Activated CD8-positive, alpha-beta T cell treated with anti-CD3 and anti-CD28 coated beads, Interleukin-2, amount 10 ng/mL, durations not matched to agents 7 days and 5 days (primary cell): Measurements from ENCODE around the gene DNAJB4. TPM values are rescaled to one million over a fixed set of nuclear protein-coding genes. Genes with fewer than 3 reads are reported as not detected.
A peak's percentile ranks its signal among the peaks of the same experiment; 100 is the strongest.

Source experiments
- ATAC-seq: fragments of 150-1000 bp; cut with Tn5 transposase; one replicate; pipeline ENCODE4 v1.10.0; 2021; ENCODE audit warnings: moderate library complexity
- CTCF ChIA-PET: fragments of 350-600 bp; sonication (Branson Sonifier 250); formaldehyde crosslinking; loops from one replicate; lab custom pipeline; 2021; ENCODE audit warnings: antibody characterized with exemption; lab: Charles Lee
- POLR2A ChIA-PET: fragments of 350-600 bp; sonication (Branson Sonifier 250); formaldehyde crosslinking; loops from one replicate; lab custom pipeline; 2021; ENCODE audit warnings: antibody characterized with exemption; lab: Charles Lee
- DNase-seq: peaks from one replicate; pipeline ENCODE4 v3.0.0-alpha.2; 2020
- H3K27ac Mint-ChIP-seq: one replicate; pipeline ENCODE4 v1.8.0; 2021; ENCODE audit warnings: mild to moderate bottlenecking, mixed read lengths
- H3K27me3 Mint-ChIP-seq: one replicate; pipeline ENCODE4 v1.8.0; 2021; ENCODE audit warnings: low read depth, mixed read lengths
- H3K36me3 Mint-ChIP-seq: one replicate; pipeline ENCODE4 v1.8.0; 2021; ENCODE audit warnings: low read depth, mixed read lengths
- H3K4me1 Mint-ChIP-seq: one replicate; pipeline ENCODE4 v1.8.0; 2021; ENCODE audit warnings: low read depth, mixed read lengths
- H3K4me3 Mint-ChIP-seq: one replicate; pipeline ENCODE4 v1.8.0; 2021; ENCODE audit warnings: mild to moderate bottlenecking, mixed read lengths
- H3K9me3 Mint-ChIP-seq: one replicate; pipeline ENCODE4 v1.8.0; 2022; ENCODE audit warnings: mixed read lengths; ENCODE audit not compliant: insufficient read depth
- total RNA-seq, 2 experiments: library from RNA; stranded (reverse); gene quantifications; one replicate each; pipeline ENCODE4 v1.2.3, GENCODE V29; 2021

Gene DNAJB4
- 10 to 100 TPM in 1 of 2 experiments, 1 to 10 TPM in 1; 9.4 to 10.5 TPM for total RNA-seq

- ATAC-seq: peak; percentile 98
- H3K27me3 Mint-ChIP-seq: no peaks in the 10 kb centered on the region
- peaks cover 35% of the 10 kb centered on the region for H3K4me1 Mint-ChIP-seq
- H3K4me3 Mint-ChIP-seq: peak within 1 kb of the TSS; percentile 93
- no peaks in the 10 kb centered on the region for H3K9me3 Mint-ChIP-seq
- ChIA-PET POLR2A (interaction anchor here (0.6 to 7.4 kb wide), 38 partner anchors 9 to 646 kb away, joined by 3 to 317 read pairs (median 4); partner anchors contain the start of genes FUBP1, GIPC2, IFI44L and MIGA1), CTCF (interaction anchor here (0.7 to 5.8 kb wide), 12 partner anchors 9 to 615 kb away, joined by 3 to 60 read pairs (median 5); partner anchors contain the start of genes FUBP1 and IFI44L)
- H3K27ac Mint-ChIP-seq: peak within 1 kb of the TSS; percentile 94
- peak; percentile 86 for DNase-seq
- peaks cover 2% of the 10 kb centered on the region for H3K36me3 Mint-ChIP-seq
Measured at GRCh38 chr1:78004719-78005447, at the start of gene DNAJB4. DNAJB4 (plus strand) TSS chr1:78004939; CDS start chr1:78005111, 172 bp downstream.

GRCh38 chr1:77955709-77956108, 49.0 kb upstream of the DNAJB4 start:
- no peaks in the 10 kb centered on the region for H3K27me3 Mint-ChIP-seq
- ATAC-seq: no peak
- POLR2A ChIA-PET: interaction anchor here (1.5 to 3.0 kb wide), 3 partner anchors 11 to 23 kb away, joined by 4 to 9 read pairs (median 5); partner anchors contain the start of gene FUBP1
- H3K27ac Mint-ChIP-seq: no peak overlapping the region
- H3K9me3 Mint-ChIP-seq: no peaks in the 10 kb centered on the region
- no peak overlapping the region for H3K4me3 Mint-ChIP-seq
- no peak for DNase-seq
- peaks cover 71% of the 10 kb centered on the region for H3K36me3 Mint-ChIP-seq
- CTCF ChIA-PET: interaction anchor here (1.0 to 2.1 kb wide), 3 partner anchors 13 to 159 kb away, joined by 3 to 5 read pairs (median 3); partner anchors contain the start of gene FUBP1
- H3K4me1 Mint-ChIP-seq: peaks cover 13% of the 10 kb centered on the region

- no peak for DNase-seq
- no peaks in the 10 kb centered on the region for H3K27me3 Mint-ChIP-seq
- ATAC-seq: no peak
- H3K4me1 Mint-ChIP-seq: peaks cover 7% of the 10 kb centered on the region
- ChIA-PET CTCF (interaction anchor here (2.1 kb wide), 1 partner anchor 158 kb away, joined by 5 read pairs; no protein-coding TSS in a partner anchor), POLR2A (interaction anchor here (1.5 to 3.0 kb wide), 3 partner anchors 10 to 22 kb away, joined by 4 to 9 read pairs (median 5); partner anchors contain the start of gene FUBP1)
- no peak overlapping the region for H3K27ac Mint-ChIP-seq
- H3K9me3 Mint-ChIP-seq: no peaks in the 10 kb centered on the region
- no peak overlapping the region for H3K4me3 Mint-ChIP-seq
- H3K36me3 Mint-ChIP-seq: peaks cover 71% of the 10 kb centered on the region
Measured at GRCh38 chr1:77956464-77956863, 48.3 kb upstream of the DNAJB4 start.

DNA sequence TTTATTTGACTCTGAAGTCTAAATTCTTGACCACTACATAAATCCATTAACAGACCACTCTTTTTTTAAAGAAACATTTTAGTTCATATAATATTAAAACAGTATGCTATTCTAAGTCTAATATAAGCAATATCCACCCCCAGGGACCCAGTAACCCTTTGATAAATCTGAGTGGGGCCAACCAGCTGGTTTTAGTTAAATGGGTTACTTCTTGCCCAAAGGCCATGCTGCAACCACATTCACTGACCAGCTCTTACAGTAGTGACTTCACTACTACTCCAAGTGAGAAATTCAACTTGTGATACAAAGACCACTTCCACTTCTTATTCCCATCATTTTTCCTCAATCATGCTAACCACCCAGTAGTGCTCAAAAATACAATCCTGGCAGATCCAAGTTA, 46.3 kb upstream of the DNAJB4 start:
- ATAC-seq: no peak
- Mint-ChIP-seq H3K4me3 (no peak overlapping the region), H3K4me1 (peaks cover 3% of the 10 kb centered on the region), H3K27ac (no peak overlapping the region), H3K9me3 (no peaks in the 10 kb centered on the region), H3K27me3 (no peaks in the 10 kb centered on the region), H3K36me3 (peaks cover 73% of the 10 kb centered on the region)
- POLR2A ChIA-PET: interaction anchor here (1.8 kb wide), 1 partner anchor 20 kb away, joined by 7 read pairs; the partner anchor contains the start of gene FUBP1
- no peak for DNase-seq
- CTCF ChIA-PET: no interaction called here

- CTCF ChIA-PET: no interaction called here
- POLR2A ChIA-PET: no interaction called here
- no peak overlapping the region for H3K27ac Mint-ChIP-seq
- H3K4me1 Mint-ChIP-seq: peaks cover 3% of the 10 kb centered on the region
- DNase-seq: no peak
- no peaks in the 10 kb centered on the region for H3K27me3 Mint-ChIP-seq
- no peaks in the 10 kb centered on the region for H3K9me3 Mint-ChIP-seq
- ATAC-seq: no peak
- H3K4me3 Mint-ChIP-seq: no peak overlapping the region
- peaks cover 74% of the 10 kb centered on the region for H3K36me3 Mint-ChIP-seq
Measured at GRCh38 chr1:77958850-77959249, 45.9 kb upstream of the DNAJB4 start.

DNA sequence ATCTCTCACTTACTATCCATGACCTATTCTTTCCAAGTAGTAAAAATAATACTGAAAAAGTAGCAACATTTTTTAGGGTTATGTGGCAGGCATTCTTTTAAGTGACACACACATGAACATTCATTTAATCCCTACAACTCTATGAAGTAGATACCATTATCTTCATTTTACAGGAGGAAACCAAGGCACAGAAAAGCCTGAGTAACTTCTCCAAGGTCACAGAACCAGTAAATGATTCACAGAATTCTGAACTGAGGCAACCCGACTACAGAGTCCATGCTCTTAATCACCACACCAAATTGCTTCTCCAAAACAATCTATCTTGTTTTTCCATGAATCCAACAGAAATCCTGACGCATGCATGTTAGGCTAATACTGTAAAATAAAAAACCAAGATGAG, 43.3 kb upstream of the DNAJB4 start:
- H3K36me3 Mint-ChIP-seq: peaks cover 75% of the 10 kb centered on the region
- no peaks in the 10 kb centered on the region for H3K27me3 Mint-ChIP-seq
- no peaks in the 10 kb centered on the region for H3K9me3 Mint-ChIP-seq
- H3K4me1 Mint-ChIP-seq: peaks cover 9% of the 10 kb centered on the region
- no peak for DNase-seq
- no peak overlapping the region for H3K4me3 Mint-ChIP-seq
- ATAC-seq: no peak
- POLR2A ChIA-PET: no interaction called here
- CTCF ChIA-PET: interaction anchor here (2.0 kb wide), 1 partner anchor 11 kb away, joined by 4 read pairs; no protein-coding TSS in a partner anchor
- peak overlapping the region; percentile 22 for H3K27ac Mint-ChIP-seq

DNA sequence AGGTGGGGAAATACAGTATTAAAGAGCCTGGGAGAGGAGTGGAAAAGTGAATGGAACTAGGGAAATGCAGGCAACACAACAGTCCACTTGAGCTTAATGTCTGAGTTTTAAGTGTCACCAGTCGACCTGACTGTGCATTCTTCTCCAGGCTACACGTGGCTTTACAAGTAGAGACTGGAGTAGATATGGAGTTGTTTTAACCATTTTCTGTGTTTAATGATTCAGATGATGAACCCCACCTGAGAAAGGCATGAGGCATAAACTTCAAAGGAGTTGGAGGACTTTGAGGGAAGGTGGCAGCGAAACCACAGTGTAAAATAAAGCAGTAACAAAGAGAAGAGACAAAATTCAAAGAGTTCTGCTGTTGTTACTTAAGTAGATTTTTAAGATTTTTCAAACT, 38.4 kb upstream of the DNAJB4 start:
- ChIA-PET POLR2A (interaction anchor here (1.6 to 2.0 kb wide), 2 partner anchors 10 to 12 kb away, joined by 5 to 11 read pairs; partner anchors contain the start of gene FUBP1), CTCF (interaction anchor here (1.4 kb wide), 2 partner anchors 9 to 12 kb away, joined by 4 to 8 read pairs; partner anchors contain the start of gene FUBP1)
- H3K36me3 Mint-ChIP-seq: peaks cover 70% of the 10 kb centered on the region
- H3K9me3 Mint-ChIP-seq: no peaks in the 10 kb centered on the region
- H3K4me1 Mint-ChIP-seq: peaks cover 37% of the 10 kb centered on the region
- DNase-seq (no peak), ATAC-seq (no peak)
- no peak overlapping the region for H3K4me3 Mint-ChIP-seq
- peak overlapping the region; percentile 51 for H3K27ac Mint-ChIP-seq
- H3K27me3 Mint-ChIP-seq: no peaks in the 10 kb centered on the region

DNA sequence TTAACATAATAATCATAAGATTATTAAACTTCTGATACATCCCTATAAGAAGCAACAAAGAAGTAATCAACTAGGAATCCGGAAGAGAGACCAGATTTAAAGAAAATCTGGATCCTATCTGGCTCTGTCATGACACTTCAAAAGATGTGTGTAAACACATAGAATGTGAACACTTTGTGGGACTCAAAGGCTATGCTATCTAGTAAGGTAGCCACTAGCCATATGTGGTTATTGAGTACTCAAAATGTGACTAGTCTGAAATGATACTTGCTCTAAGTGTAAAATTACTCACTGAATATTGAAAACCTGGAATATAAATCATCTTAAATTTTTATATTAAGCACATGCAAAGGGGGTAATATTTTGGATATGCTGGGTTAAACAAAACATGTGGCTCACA, 34.5 kb upstream of the DNAJB4 start:
- ChIA-PET CTCF (no interaction called here), POLR2A (interaction anchor here (1.0 kb wide), 2 partner anchors 9 to 34 kb away, joined by 3 to 6 read pairs; partner anchors contain the start of genes DNAJB4 and FUBP1)
- Mint-ChIP-seq H3K9me3 (no peaks in the 10 kb centered on the region), H3K27me3 (no peaks in the 10 kb centered on the region), H3K36me3 (peaks cover 55% of the 10 kb centered on the region), H3K27ac (no peak overlapping the region), H3K4me3 (no peak overlapping the region), H3K4me1 (peaks cover 56% of the 10 kb centered on the region)
- no peak for DNase-seq
- no peak for ATAC-seq

- ChIA-PET POLR2A (no interaction called here), CTCF (no interaction called here)
- Mint-ChIP-seq H3K4me3 (peak overlapping the region; percentile 4), H3K27ac (no peak overlapping the region), H3K27me3 (no peaks in the 10 kb centered on the region), H3K9me3 (no peaks in the 10 kb centered on the region), H3K4me1 (peaks cover 63% of the 10 kb centered on the region), H3K36me3 (peaks cover 53% of the 10 kb centered on the region)
- DNase-seq (no peak), ATAC-seq (no peak)
Measured at GRCh38 chr1:77972080-77972479, 32.7 kb upstream of the DNAJB4 start.

GRCh38 chr1:77975386-77975785, 29.4 kb upstream of the DNAJB4 start:
- ATAC-seq: no peak
- Mint-ChIP-seq H3K36me3 (peaks cover 29% of the 10 kb centered on the region), H3K4me1 (peaks cover 44% of the 10 kb centered on the region), H3K27ac (peak overlapping the region; percentile 61), H3K4me3 (no peak overlapping the region), H3K27me3 (no peaks in the 10 kb centered on the region), H3K9me3 (no peaks in the 10 kb centered on the region)
- DNase-seq: no peak
- CTCF ChIA-PET: interaction anchor here (0.6 to 1.9 kb wide), 3 partner anchors 9 to 139 kb away, joined by 3 to 8 read pairs (median 3); no protein-coding TSS in a partner anchor
- POLR2A ChIA-PET: interaction anchor here (1.0 to 9.2 kb wide), 2 partner anchors 28 to 645 kb away, joined by 13 to 317 read pairs; partner anchors contain the start of genes DNAJB4 and IFI44L

DNA sequence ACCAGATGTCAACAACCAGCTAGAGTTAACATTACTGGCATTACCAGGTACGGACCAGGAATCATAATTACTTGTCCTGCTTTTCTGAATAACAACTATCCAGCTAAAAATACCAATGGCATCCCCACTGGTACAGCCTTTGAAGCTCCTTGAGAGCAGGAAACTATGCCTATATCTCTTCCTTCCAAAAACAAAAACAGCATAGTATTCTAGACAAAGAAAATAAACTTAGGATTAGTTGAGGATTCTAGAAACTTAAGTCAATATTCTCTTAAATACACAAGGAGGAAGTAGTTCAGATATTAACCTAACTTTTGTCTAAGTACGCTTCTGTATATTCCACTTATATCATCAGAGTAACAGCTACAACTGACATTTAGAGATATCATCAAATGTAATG, 28.8 kb upstream of the DNAJB4 start:
- Mint-ChIP-seq H3K27me3 (no peaks in the 10 kb centered on the region), H3K36me3 (peaks cover 32% of the 10 kb centered on the region), H3K9me3 (no peaks in the 10 kb centered on the region), H3K4me3 (no peak overlapping the region), H3K4me1 (peaks cover 46% of the 10 kb centered on the region), H3K27ac (peak overlapping the region; percentile 61)
- ChIA-PET CTCF (interaction anchor here (0.6 to 1.9 kb wide), 3 partner anchors 10 to 139 kb away, joined by 3 to 8 read pairs (median 3); no protein-coding TSS in a partner anchor), POLR2A (interaction anchor here (1.0 to 9.2 kb wide), 2 partner anchors 27 to 644 kb away, joined by 13 to 317 read pairs; partner anchors contain the start of genes DNAJB4 and IFI44L)
- DNase-seq: no peak
- ATAC-seq: no peak
